Mucosa of gallbladder (tissue), 1 donor: ENCODE data around the gene TNS1. TPM values are rescaled to one million over a fixed set of nuclear protein-coding genes. Genes with fewer than 3 reads are reported as not detected.

Experiments
- DNase-seq: peaks from one replicate; pipeline ENCODE4 v3.0.0-alpha.2; 2020; ENCODE audit warnings: low spot score
- total RNA-seq: library from RNA; stranded (reverse); gene quantifications from one replicate; pipeline ENCODE4 v1.2.1, GENCODE V29; 2021
- donor health status: DM: no; HTN: no; CAD: no.

The TNS1 gene
- total RNA-seq, 1 donor from 2014 or later = 469 TPM

DNA sequence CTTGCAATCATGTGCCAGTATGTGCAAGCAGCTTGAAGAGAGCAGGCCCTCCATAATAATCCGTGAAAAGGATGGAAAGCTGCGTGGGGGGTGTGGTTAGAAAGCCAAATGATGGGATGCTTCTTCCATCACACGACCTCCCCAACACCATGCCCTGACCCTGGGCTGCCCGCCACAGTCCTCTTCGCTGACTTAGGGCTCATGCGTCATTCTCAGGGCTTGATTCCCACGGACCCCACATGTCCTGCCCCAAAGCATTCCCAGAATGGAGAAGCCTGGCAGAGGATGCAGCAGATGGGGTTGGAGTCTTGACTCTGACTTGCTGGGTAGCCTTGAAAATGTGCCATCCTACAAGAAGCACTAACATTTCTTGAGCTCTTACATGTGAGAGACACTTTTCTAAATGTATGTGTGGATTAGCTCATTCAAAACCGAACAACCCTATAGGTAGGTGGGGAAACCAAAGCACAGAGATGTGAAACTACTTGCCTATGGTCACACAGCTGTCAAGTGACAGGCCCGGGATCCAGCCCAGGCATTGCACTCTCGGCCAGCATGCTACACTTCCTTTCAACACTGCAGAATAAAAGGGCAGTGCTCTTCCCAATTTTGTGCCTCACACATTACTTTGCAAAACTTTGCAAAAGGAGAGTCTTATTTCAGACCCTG lies 3.7 kb downstream of the TNS1 start:
- DNase-seq = no peak

DNA sequence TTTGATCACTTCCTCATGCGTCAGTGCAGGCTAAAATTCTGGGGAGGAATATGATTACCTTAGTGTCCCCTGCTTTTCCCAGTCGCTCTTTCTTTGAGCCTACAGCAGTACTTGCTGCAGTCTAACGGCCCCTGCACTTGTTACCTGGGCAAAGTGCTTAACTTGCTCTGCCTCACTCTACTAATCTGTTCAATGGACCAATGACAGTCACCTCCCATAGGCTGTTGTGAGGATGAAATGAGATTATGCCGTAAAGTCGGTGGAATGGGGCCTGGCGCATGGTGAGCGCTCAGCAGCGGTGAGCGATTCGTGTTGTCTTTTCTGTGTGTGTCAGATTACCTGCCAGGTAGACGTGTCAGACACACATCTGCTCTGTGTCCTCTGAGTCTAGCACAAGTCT lies 5.3 kb downstream of the TNS1 start:
- no peak for DNase-seq

DNA sequence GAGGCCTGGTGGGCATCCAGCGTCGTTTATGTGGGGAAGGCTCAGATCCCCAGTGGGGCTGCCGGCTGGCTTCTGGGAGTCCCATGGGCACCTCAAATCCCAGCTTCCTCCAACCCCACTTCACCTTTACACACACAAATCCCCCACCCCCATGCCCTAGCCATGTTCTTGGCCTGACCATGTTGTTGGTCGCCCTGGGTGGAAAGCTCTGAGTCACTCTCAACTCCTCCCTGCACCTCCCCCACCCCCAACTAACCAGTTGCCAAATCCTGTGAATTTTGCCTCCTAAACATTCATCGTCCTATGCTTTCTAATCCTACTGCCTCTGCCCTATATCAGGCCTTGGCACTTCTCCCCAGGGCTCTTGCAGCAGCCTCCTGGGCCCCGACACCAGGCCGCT lies 6.4 kb downstream of the TNS1 start:
- no peak for DNase-seq

DNA sequence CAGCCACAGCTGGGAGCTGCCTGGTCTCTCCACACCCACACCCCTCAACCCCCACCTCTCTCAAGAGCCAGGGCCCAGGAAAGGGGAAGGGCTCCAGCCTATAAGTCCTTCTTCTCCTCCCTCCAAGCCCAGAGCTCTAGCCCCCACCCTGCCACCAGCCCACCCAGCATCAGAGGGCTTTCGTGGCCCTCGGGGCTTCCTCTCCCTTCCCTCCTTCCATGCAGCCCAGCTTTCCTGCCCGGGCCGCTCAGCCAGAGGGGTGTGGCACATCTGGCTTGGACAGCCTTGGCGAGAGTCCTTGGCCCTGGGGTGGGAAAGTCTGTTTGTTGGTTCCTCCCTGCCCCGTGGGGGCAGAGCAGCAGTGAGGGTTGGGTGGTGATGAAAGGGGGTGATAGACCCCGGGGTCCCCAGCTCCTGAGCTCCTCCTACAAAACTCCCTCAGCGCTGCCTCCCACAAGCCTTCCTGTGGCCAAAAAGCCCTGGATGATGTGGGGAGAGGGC lies 7.0 kb downstream of the TNS1 start:
- DNase-seq = peak; percentile 30

DNA sequence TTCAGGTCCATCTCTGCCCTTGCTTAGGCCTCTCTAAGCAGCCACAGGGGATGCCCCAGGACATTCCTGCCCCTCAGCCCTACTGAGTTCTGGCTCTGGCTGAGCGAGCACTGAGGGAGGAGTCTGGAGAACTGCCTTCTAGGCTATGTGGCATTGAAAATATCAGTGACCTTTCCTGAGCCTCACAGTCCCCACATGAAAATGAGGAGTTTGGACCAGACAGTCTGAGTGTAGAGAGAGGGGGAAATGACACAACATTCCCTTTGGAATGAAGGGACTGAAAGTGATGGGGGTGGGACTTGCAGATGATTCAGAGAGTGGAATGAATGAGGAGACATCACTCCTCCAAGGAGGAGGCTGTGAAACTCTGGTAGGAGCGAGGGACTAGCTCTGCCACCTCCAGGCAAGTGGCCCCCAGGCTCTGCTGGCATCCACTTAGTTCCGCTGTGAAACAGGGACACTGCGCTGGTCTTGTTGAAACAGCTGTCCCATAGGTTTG lies 8.0 kb downstream of the TNS1 start:
- DNase-seq = no peak

DNA sequence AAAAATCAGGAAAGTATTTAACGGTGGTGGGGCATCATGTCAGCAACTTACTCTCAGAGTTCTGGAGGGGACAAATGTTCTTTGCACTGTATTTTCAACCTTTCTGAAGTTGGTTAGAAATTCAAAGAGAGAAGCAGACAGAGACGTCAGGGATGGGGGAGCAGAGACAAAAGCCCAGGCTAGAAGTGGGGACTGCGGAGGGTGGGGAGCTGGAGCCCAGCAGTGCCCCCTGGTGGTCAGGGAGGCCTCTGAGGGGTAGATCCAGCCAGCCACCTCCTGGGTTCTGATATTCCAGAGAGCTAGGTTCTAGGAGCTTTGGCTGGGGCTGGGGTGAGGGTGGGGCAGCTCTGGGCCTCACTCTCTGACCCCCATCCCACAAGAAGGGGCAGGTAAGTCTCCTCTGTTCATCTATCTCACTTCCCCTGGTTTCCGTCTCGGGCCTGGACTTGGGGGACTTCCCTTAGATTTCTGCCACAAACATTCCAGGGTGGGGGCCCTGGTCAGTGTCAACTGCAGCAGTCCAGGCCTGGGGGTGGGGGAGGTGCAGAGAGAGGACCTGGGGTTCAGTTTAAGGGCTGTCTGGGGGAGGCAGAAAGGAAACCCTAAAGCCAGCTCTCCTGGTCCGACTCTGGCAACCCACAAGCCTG lies 8.9 kb downstream of the TNS1 start:
- DNase-seq = peak; percentile 61

DNA sequence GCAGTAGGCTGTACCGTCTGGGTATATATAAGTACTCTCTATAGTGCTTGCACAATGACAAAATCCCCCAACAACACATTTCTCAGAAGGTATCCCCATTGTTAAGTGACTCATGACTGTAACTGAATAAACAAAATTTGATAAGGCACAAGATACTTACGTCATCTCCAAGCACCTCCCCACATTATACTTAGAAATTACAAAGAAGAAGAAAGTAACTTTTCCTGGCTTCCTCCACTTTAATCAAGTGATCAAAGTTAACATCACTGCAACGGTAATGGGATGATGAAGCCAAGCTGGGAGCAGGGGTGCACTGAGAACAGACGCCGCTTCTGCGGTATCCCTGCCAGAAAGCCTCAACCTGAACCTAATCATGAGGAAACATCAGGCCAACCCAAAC lies 9.7 kb downstream of the TNS1 start:
- DNase-seq = no peak

DNA sequence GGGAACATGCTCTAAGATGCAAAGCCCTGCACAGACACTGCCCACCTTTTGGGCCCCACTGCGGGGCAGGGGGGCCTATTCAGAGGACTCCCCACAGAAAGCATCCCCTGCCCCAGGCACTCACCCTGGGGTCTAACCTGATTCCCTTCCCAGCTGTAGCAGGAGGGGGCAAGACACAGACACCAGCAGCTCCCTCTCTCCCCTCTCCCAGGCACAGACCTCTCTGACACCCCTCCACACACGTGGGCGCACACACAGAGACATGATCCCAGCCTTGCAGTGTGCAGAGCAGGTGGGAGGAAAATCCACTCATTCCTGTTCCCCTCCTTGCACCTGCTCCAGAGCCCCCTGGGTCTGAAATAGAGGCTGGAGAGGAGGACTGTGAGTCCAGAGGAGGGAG lies 10.7 kb downstream of the TNS1 start:
- no peak for DNase-seq

DNA sequence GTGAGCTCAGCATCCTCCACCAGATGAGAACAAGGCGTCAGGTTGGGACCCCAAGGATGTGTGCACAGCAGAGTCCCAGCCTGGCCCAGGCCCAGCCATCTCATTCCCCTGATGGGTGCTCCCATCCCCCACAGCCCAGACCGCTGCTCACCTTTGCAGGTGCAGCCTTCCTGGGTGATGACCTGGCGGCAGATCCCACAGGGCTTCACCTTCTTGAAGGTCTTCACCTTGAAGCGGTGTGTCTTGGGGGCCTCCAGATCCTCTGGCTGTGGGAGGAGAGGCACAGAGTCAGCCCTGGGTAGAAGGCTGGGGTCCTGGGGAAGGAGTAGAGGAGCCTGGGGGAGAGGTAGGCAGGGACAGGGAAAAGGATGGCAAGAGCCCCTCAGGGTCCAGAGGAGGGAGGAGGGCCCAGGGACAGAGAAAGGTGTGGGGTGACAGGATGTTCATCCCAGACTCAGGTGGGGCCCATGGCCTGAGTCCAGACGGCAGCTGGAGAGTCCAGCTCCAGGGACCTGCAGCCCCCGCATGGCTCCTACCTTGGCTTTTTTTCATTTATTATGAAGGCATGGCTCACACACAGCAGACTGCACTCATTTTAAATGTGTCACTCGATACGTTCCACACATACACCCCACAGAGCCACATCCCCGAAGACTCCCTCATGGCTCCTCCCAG lies 11.9 kb downstream of the TNS1 start:
- no peak for DNase-seq

DNA sequence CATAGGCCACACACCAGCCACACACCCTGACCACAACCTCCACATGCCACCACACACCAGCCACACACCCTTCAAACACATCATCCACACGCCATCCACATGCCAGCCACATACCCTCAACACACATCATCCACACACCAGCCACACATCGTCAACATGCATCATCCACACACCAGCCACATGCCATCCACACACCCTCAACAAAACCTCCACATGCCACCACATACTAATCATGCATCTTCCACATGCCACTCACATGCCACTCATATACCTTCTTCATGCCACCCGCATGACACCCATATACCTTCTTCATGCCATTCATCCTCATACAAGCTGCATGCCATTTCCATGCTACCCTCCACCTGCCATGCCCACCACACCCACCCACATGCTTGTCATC lies 12.4 kb downstream of the TNS1 start:
- no peak for DNase-seq

DNA sequence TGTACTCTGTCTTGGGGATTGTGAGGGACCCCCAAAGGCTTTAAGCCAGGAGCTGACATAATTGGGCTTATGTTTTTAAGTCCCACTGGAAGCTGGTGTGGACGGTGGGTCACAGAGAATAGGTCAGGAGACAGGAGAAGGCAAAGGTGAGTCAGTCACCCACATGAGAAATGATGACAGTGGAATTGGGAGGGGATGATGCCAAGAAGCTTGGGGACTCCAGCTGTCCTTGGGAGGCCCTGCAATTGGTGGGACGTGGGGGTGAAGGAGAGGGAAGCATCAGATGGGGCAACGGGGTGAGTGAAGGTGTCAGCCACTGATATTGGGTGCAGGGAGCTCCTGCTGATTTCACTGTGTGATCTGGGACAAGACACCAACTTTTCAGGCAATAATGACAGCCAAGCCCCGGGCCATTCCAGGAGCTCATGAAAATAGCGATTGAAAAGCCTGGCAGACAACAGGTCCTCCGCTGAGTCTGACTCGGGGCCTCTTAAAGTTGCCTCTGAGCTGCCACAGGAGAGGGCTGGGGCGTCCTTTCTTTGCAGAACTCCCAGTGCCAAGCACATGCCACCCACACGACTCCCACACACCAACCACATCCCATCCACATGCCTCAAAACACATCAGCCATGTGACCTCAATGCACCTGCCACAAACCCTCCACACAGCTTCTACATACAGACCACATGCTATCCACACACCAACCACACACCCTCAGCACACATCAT lies 13.4 kb downstream of the TNS1 start:
- no peak for DNase-seq

DNA sequence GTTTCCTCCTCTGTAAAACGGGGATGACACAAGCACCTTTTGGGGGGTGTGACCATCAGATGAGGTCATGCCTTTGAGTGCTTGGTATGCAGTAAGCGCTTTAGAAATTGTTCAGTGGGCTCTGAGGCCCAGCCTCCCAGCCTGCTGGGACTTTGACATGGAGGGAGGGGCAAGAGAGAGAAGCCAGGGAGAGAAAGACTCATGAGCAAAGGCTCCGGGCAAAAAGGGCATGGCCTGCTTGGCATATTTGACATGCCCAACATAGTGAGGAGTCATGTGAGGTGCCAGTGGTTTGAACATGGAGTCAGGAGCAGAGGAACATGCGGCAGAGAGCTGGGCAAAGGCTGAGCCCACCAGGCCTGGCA lies 14.0 kb downstream of the TNS1 start:
- DNase-seq = no peak

DNA sequence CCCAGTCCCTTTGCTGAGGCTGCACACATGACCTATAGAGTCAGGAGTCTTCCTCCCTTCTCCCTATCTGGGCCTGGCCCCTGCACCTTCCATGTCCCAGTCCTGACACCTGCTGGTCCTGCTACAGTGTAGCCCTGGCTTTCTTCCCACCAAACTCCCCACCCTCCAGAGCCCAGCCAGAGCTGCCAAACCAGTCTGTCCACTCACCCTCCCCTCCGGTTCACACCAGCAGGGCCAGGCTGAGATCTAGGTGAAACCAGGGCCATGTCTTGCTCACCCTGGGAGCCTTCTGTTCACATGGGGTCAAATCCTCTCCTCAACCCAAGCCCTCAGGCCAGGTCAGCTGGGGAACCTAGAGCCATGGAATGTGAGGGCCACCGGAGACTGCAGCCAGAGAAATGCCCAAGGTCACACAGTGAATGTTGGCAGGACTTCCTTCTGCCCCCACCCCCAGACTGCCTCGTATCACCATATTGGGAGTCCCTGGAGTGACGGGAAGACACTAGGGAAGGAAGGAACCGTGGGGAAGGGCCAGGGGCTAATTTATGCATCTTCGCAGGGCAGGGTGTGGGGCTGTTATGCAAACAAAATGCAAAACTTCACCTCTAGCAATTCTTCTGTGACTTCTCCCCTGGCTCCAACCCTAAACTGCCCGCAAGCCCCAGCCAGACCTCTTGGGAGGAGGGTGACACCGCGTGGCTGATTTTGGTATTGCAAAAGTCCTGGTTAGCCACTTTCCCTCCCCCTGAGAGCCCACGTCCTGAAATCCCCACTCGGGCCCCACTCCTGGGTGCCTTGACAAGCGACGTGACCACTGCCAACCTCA lies 14.6 kb downstream of the TNS1 start:
- peak; percentile 92 for DNase-seq

DNA sequence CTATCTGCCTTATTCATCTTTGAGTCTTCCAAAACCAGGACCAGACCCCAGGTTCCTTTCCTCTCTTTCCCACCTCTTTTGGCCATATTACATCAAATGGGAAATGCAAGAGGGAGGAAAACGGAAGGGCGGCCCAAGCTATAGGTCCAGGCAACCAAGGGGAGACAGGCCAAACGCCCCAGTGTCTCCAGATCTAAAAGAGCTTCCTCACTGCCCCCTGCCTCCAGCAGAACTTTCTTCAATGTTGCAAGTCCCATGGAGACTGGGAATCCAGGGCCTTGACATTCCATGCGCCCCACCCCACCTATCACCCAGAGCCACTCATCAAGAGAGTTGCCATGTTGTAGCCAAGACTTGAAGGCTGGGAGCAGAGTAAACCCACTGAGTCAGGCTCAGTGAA lies 15.4 kb downstream of the TNS1 start:
- no peak for DNase-seq

DNA sequence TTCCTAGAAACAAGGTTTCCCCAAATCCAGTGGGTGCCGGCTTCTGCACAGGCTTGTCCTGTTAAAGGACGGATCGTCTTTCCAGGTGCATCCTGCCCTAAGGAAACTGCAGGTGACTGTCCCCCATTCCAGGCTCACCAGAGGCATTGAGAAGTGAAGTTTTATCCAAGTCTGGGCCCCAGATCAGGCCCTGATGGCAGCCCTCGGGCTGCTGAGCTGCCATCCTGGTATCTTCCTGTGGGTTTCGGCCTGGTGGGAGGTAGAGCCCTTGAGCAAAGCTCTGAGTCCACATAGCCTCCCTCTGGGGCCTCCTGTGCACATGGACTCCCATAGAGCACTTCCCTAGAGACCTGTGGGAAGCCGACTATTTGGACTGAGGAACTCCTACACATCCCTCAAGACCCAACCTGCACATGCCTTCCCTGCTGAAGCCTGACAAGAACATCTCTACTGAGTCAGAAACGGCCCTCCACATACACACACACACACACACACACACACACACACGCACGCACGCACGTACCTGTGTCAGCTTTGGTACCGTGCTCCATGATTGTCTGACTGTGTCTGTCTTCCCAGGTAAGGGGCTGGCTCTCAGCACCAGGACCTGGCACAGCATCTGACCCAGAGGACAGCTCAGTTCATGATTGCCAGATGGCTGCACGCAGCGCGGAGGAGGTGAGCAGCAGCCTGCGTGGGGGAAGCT lies 16.4 kb downstream of the TNS1 start:
- DNase-seq = no peak

DNA sequence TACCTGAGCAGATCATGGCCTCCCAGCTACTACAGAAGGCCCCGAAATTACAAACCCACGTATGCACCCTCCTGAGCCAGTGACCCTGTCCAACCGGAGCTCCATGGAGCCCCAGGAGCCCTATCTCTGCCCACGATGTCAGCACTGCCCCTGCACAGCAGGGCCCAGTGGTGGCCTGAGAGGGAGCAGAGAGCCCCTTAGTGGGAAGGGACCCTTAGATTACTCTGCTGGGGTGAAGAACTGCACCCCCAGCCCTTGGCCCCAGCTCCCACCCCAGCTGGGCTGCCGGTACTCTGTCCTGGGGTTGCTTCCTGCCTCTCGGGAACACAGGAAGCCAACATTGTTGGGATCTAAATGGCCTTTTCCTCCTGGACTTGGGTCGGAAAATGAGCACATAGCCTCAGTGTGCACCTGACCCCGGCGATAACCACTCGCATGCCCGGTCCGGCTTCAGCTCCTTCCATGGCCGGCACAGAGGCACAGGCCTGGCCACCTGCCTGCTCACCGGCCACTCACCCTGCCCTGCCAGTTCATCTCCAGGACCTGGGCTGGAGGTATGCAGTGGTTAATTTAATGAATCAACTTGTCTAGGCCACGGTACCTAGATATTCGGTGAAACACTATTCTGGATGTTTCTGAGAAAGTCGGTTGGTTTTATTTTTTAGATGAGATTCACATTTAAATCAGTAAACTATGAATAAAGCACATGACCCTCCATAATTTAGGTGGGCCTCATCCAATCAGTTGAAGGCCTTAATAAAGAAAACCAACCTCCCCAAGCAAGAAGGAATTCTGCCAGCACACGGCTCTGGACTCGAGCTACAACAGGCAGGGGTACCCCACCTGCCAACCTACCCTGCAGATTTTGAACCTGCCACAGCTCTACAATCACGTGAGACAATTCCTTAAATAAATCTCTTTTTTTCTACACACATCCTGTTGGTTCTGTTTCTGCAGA lies 19.2 kb downstream of the TNS1 start:
- DNase-seq = no peak

DNA sequence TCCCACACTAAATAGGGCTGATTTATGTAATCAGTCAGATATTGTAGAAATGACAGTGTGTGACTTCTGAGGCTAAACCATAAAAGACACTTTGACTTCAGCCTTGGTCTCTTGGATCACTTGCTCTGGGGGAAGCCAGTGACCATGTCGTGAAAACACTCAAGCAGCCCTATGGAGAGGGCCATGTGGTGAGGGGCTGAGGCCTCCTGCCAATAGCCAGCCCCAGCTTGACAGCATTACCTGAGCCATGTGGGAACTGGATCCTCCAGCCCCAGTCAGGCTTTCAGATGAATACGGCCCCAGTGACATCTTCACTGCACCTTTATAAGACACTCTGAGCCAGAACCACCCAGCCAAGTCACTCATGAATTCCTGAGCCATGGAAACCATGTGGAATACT lies 20.8 kb downstream of the TNS1 start:
- DNase-seq = no peak

DNA sequence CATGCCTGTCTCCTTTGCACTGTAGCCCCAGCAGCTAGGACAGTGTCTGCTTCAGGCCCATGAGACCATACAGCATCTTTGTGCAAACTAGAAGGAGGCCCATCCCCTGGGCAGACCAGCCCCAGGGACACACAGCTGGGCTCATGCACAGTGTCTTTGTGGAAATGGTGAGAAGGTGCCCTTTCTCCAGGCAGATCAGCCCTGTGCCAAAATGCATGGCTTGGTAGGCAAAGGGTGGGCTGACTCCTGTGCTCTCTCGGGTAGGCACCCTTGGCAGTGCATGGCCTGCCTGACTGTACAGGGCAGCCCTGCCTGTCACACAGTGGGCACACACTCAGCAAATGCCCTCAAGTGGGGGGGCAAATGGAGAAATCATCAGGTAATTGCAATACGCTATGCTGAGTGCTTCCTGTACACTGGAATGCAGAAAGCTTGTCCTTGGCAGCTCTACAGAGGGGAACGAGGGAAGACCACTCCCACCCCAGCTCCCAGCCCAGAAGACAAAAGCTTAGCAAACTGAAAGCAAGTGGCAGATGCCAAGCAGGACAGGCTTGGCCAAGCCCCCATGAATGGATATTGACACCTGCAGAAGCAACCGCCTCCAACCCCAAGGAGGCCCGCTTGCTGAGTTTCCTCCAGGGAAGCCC lies 21.6 kb downstream of the TNS1 start:
- no peak for DNase-seq

DNA sequence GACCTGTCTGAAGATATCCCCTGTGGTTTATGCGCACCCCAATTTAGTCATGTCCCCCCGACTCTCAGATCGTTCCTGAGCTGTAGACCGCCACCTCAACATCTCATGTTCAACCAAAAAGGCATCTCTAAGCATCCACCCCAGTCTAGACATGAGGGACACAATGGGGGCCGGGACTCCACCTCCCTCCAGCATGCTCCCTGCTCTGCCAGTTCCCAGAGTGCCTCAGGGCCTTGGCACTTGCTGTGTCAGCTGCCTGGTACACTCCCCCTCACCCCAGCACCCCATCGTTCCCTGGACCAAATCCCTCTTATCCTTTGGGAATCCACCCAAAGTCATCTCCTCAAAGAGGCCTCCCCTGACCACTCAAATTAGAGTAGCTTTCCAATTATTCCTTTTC lies 22.2 kb downstream of the TNS1 start:
- no peak for DNase-seq
